Ovary (tissue), 3 donors: ENCODE measurements around the gene VSTM2B.

Source experiments
- EP300 ChIP-seq: sonication (generic); formaldehyde crosslinking; IDR thresholded peaks from one replicate; pipeline ENCODE4 v1.6.1; 2017; ENCODE audit warnings: antibody characterized with exemption
- POLR2A ChIP-seq: fragments of 450-650 bp; IDR thresholded peaks from one replicate; pipeline ENCODE4 v1.6.1; 2017; ENCODE audit warnings: antibody characterized with exemption, mild to moderate bottlenecking, moderate library complexity
- TF ChIP-seq, protein P1 (sequence below), 3 donors: fragments of 450-650 bp in 2 of 3; fragments of 200-600 bp in 1 of 3; IDR thresholded peaks; one replicate each; pipeline versions ENCODE4 v1.5.1 to v1.8.0; 2016 to 2022; ENCODE audit warnings: antibody characterized with exemption in 3 of 3, mild to moderate bottlenecking in 1 of 3
- donor health status: DM: no; HTN: no; CAD: no.

DNA sequence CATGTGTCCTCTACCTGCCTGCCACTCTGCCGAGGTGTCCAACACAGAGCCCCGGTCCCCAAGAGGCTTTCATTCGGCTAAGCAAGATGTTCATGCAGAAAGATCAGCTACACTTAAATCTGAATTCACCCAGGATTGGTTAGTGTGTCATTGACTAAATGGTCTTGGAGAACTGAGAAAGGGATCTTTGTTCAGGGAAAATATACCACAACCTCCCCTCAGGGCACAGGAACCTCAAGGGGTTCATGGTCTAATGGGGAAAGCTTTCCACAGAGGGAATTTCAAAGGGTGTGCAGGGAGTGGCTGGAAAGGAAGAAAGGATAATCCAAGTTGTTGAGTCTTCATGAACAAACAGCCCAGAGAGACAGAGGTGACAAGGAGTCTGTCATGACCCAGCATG lies 65.9 kb downstream of the VSTM2B start:
- TF ChIP-seq POLR2A (no peak), EP300 (no peak)
- TF ChIP-seq, protein P1, sequence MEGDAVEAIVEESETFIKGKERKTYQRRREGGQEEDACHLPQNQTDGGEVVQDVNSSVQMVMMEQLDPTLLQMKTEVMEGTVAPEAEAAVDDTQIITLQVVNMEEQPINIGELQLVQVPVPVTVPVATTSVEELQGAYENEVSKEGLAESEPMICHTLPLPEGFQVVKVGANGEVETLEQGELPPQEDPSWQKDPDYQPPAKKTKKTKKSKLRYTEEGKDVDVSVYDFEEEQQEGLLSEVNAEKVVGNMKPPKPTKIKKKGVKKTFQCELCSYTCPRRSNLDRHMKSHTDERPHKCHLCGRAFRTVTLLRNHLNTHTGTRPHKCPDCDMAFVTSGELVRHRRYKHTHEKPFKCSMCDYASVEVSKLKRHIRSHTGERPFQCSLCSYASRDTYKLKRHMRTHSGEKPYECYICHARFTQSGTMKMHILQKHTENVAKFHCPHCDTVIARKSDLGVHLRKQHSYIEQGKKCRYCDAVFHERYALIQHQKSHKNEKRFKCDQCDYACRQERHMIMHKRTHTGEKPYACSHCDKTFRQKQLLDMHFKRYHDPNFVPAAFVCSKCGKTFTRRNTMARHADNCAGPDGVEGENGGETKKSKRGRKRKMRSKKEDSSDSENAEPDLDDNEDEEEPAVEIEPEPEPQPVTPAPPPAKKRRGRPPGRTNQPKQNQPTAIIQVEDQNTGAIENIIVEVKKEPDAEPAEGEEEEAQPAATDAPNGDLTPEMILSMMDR (IDR thresholded peaks at IDR 0.05) = no peak
